WI38 (cell line): ENCODE results near the gene MPRIP.

Source experiments
- H3K4me3 ChIP-seq: 2 replicates; pipeline ENCODE4 v1.5.1; 2011; ENCODE audit warnings: low read depth, mild to moderate bottlenecking, control low read depth, low read length
- TF ChIP-seq, protein P1 (sequence below): IDR thresholded peaks from 2 replicates; pipeline ENCODE4 v1.5.1; 2012; ENCODE audit warnings: low read depth, mild to moderate bottlenecking, control low read depth, low read length

Gene MPRIP

DNA sequence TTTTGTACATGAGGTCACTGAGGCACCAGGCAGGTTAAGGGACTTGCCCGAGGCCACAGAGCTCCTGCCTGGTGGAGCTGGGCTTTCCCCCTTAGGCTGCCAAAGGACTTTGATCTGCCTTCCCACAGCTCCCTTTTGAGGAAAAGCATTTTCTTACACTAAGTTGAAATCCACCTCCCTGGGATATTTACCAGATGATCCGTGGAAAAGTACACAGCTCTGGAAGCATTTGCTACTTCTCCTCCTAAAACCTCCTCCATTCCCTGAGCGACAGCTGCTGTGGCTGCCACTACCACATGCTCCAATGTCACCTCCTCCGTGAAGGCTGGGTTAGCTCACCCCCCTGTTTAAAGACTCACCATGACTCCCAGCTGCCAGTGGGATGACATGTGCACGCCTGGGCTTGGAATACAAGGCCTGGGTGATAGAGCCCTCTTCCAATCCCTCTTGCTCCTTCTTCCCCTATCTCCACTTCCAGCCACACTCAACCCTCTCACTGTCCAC is 1.2 kb upstream of the MPRIP start:
- TF ChIP-seq, protein P1, sequence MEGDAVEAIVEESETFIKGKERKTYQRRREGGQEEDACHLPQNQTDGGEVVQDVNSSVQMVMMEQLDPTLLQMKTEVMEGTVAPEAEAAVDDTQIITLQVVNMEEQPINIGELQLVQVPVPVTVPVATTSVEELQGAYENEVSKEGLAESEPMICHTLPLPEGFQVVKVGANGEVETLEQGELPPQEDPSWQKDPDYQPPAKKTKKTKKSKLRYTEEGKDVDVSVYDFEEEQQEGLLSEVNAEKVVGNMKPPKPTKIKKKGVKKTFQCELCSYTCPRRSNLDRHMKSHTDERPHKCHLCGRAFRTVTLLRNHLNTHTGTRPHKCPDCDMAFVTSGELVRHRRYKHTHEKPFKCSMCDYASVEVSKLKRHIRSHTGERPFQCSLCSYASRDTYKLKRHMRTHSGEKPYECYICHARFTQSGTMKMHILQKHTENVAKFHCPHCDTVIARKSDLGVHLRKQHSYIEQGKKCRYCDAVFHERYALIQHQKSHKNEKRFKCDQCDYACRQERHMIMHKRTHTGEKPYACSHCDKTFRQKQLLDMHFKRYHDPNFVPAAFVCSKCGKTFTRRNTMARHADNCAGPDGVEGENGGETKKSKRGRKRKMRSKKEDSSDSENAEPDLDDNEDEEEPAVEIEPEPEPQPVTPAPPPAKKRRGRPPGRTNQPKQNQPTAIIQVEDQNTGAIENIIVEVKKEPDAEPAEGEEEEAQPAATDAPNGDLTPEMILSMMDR: no peak
- H3K4me3 ChIP-seq: peak overlapping the region; percentile 65; the same call in 1 of the 2 replicates

DNA sequence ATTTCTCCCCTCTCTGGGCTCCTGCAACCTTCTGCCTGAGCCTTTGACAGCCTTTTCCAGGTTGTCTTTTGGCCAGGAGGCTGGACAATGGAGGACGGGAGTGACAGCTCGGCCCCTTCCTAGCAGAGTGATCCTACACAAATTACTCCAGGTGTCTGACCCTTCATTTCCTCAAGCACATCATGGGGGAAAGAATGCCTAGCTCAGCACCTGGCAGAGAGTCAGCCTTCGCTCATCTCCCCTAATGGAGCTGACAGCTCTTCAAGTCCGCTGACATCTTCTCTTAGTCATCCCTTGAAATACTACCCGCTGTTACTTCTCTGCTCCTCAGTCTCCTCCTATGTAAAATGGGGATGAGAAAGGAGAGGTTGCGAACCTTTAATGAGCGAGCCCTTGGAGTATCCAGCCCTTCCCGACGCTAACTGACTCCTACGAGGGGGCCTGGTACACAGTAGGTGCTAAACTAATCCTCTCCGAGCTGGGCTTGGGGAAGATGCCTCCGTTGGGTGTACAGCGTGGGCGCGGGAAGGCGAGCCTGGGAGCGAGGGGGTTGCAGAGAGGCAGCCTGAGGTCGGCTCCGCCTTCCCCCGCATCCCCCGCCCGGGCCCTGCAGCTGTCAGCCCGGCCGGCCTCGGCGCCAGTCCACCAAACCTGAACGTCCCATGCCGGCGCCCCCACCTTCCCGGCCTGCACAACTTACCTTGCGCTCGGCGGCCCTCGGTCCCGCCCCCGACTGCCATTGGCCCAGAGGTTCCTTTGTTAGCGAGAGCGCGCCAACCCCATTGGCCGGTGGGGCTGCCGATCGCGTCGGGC is 480 bp upstream of the MPRIP start:
- H3K4me3 ChIP-seq: peak overlapping the region; percentile 65

GRCh38 chr17:17042851-17043460 is 699 bp downstream of the MPRIP start:
- TF ChIP-seq, protein P1: no peak
- peak overlapping the region; percentile 91 for H3K4me3 ChIP-seq

More for the DNA sequence above, 480 bp upstream of the MPRIP start:
- TF ChIP-seq, protein P1: no peak

DNA sequence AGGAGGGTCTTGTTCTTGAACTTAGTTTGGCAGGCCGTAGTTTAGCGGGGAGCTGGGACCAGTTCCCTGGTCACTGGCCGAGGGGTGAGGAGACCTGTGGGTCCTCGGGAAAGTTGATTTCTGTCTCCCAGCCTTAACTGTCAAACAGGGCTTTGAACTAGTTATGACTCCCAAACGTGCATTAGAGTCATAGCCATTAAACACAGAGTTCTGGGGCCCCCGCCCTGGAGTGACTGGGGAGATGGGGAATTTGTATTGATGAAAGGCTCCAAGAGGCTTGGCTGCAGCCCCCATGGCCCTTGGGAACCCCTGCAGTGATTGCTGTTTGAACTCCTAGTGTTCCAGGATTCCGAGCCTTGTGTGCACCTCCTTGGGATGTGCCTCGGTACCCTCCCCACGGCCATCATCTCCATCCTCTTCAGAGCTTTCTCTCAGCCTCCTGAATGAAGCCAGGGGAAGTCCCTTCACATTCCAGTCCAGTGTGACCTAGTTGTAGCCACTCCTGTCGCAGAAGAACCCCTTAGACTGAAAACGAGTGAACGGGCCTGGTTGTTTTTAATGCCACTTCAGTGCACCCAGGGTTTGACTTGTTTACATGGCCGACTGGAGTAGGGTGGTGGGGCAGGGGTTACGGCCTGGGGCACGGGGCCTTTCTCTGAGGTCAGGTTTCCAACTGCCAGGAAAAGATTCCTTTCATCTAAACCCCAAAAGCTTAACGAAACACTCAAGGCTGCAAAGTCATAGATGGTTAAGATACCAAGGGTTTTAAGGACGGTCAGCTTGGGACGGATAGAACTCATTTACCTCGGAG is 1.4 kb downstream of the MPRIP start:
- H3K4me3 ChIP-seq: peak overlapping the region; percentile 91
- TF ChIP-seq, protein P1: no peak

GRCh38 chr17:17044846-17045561 is 2.7 kb downstream of the MPRIP start:
- TF ChIP-seq, protein P1: no peak
- peak overlapping the region; percentile 91 for H3K4me3 ChIP-seq

GRCh38 chr17:17048106-17048505 is 5.8 kb downstream of the MPRIP start:
- TF ChIP-seq, protein P1: no peak
- no peak overlapping the region for H3K4me3 ChIP-seq
